Lung (tissue), 12 donors: ENCODE measurements around the gene TAOK2. TPM values are rescaled to one million over a fixed set of nuclear protein-coding genes. Genes with fewer than 3 reads are reported as not detected.
"Not testable (repeated sequence)": the region's sequence is repeated elsewhere in the genome, so short reads cannot be mapped to it uniquely, and the experiment has no call there.

Experiments
- ATAC-seq: fragments of 200-7000 bp; cut with Tn5 transposase; one replicate; pipeline ENCODE4 v1.9.1; 2020; ENCODE audit warnings: moderate number of reproducible peaks; ENCODE audit not compliant: insufficient read depth, low FRiP score
- DNase-seq, 3 donors: peaks; one replicate each; pipeline ENCODE4 v3.0.0-alpha.2; 2013 to 2017
- H3K27ac ChIP-seq, 2 donors: one replicate each; pipeline ENCODE4 v1.5.1; 2013; ENCODE audit warnings: mild to moderate bottlenecking in 2 of 2, moderate library complexity in 2 of 2, control low read depth in 1 of 2, inconsistent platforms in 1 of 2, low read depth in 1 of 2, low read length in 1 of 2
- H3K27me3 ChIP-seq, 3 donors: one replicate each; pipeline ENCODE4 v1.5.1; 2013; ENCODE audit warnings: low read length in 2 of 3; ENCODE audit not compliant: control insufficient read depth in 3 of 3, insufficient read depth in 3 of 3
- H3K36me3 ChIP-seq, 4 donors: one replicate each; pipeline ENCODE4 v1.5.1; 2013; ENCODE audit warnings: low read length in 4 of 4, mild to moderate bottlenecking in 1 of 4, moderate library complexity in 1 of 4; ENCODE audit not compliant: control insufficient read depth in 4 of 4, insufficient read depth in 4 of 4
- H3K4me1 ChIP-seq, 5 donors: one replicate each; pipeline ENCODE4 v1.5.1; 2013; ENCODE audit warnings: low read length in 5 of 5, mild to moderate bottlenecking in 2 of 5, moderate library complexity in 1 of 5; ENCODE audit not compliant: control insufficient read depth in 5 of 5, insufficient read depth in 5 of 5
- H3K4me3 ChIP-seq: one replicate; pipeline ENCODE4 v1.5.1; 2013; ENCODE audit warnings: mild to moderate bottlenecking, control low read depth, moderate library complexity
- H3K9ac ChIP-seq, 2 donors: one replicate each; pipeline ENCODE4 v1.5.1; 2013; ENCODE audit warnings: low read length in 2 of 2, control low read depth in 1 of 2; ENCODE audit not compliant: insufficient read depth in 1 of 2
- H3K9me3 ChIP-seq, 4 donors: one replicate each; pipeline ENCODE4 v1.5.1; 2013; ENCODE audit warnings: low read length in 3 of 4, mild to moderate bottlenecking in 1 of 4, moderate library complexity in 1 of 4; ENCODE audit not compliant: control insufficient read depth in 4 of 4, insufficient read depth in 3 of 4
- CTCF ChIP-seq: IDR thresholded peaks from 2 replicates; pipeline ENCODE4 v1.5.1; 2012; ENCODE audit warnings: mild to moderate bottlenecking; ENCODE audit errors: control extremely low read depth, extremely low read depth
- WGBS, 2 donors: extraction: QIAGEN DNeasy Blood & Tissue Kit; methylation state at CpG; one replicate each; pipeline ENCODE4 v1.1.7; 2013; 5-methylcytosine and 5-hydroxymethylcytosine counted together
- polyA plus RNA-seq, 2 donors: library from polyadenylated mRNA; stranded (reverse); fragments of 200-250 nt; gene quantifications; one replicate each; pipeline ENCODE4 v1.2.1, GENCODE V29; 2013
- total RNA-seq, 2 donors: library from RNA; depleted of rRNA in 1 of 2; stranded (reverse); fragments of >200 nt in 1 of 2; gene quantifications; one replicate each; pipeline ENCODE4 v1.2.1, GENCODE V29; 2014 to 2021
- donor health status: control.
- donor health status: control.
- donor health status: Bipolar disorder and iron deficiency.
- donor health status: healthy.
- donor health status: DM: yes; HTN: yes; CAD: no.

TAOK2 gene
- total and polyA plus RNA-seq, 4 donors: 33.8 to 71.8 (median 55.4) TPM

- Histone ChIP-seq H3K27ac (no peak overlapping the region), H3K9me3 (no peaks in the 10 kb centered on the region), H3K9ac (no peak overlapping the region), H3K27me3 (peaks cover 0 to 5% (median 0%) of the 10 kb centered on the region in 3 donors), H3K36me3 (no peaks in the 10 kb centered on the region), H3K4me3 (no peak overlapping the region), H3K4me1 (no peaks in the 10 kb centered on the region)
- DNase-seq (no peak), ATAC-seq (no peak)
- 34 to 55% methylated on average over 5 of the region's 5 CpGs for WGBS, 2 donors
- TF ChIP-seq CTCF: no peak
These were observed 66.6 kb downstream of the TAOK2 start for GRCh38 chr16:30040221-30040620.

GRCh38 chr16:30040690-30041089, 67.0 kb downstream of the TAOK2 start:
- H3K27ac ChIP-seq, H3K4me3 ChIP-seq, DNase-seq, ATAC-seq, H3K27me3 ChIP-seq, H3K36me3 ChIP-seq, H3K4me1 ChIP-seq, H3K9me3 ChIP-seq, H3K9ac ChIP-seq: not testable (repeated sequence)
- WGBS, 2 donors: 89 to 90% methylated on average over 5 of the region's 5 CpGs

- no peaks in the 10 kb centered on the region for H3K9me3 ChIP-seq
- H3K36me3 ChIP-seq: no peaks in the 10 kb centered on the region
- no peak for TF ChIP-seq CTCF
- H3K9ac ChIP-seq: no peak overlapping the region
- H3K4me3 ChIP-seq: no peak overlapping the region
- WGBS, 2 donors: 23 to 28% methylated on average over 5 of the region's 5 CpGs
- peaks cover 0 to 2% (median 0%) of the 10 kb centered on the region in 3 donors for H3K27me3 ChIP-seq
- no peak overlapping the region for H3K27ac ChIP-seq
- DNase-seq (peak in 2 of 3 donors; percentile 68 to 72), ATAC-seq (no peak)
- H3K4me1 ChIP-seq: no peaks in the 10 kb centered on the region
These were observed 68.2 kb downstream of the TAOK2 start for GRCh38 chr16:30041841-30042240.

Other genes with a start within 250 kb of the TAOK2 start
- 1 to 10 TPM; 3.1 to 9.1 TPM for gene C16orf54, start 227.9 kb upstream of the TAOK2 start, total RNA-seq
- gene C16orf54, start 227.9 kb upstream of the TAOK2 start, polyA plus RNA-seq: 1 to 10 TPM; 2.8 to 6.0 TPM
- gene ZG16, start 195.6 kb upstream of the TAOK2 start, total RNA-seq: under 1 TPM in 1 of 2 donors, not detected in 1; 0.06 TPM
- under 1 TPM; 0.01 to 0.04 TPM for gene ZG16, start 195.6 kb upstream of the TAOK2 start, polyA plus RNA-seq
- gene KIF22, start 183.1 kb upstream of the TAOK2 start, total RNA-seq: 10 to 100 TPM; 24.3 to 27.6 TPM
- 10 to 100 TPM; 22.1 to 84.9 TPM for gene KIF22, start 183.1 kb upstream of the TAOK2 start, polyA plus RNA-seq
- gene MAZ, start 167.3 kb upstream of the TAOK2 start, total RNA-seq: 100 to 1,000 TPM in 1 of 2 donors, 10 to 100 TPM in 1; 94.9 to 159 TPM
- gene MAZ, start 167.3 kb upstream of the TAOK2 start, polyA plus RNA-seq: 100 to 1,000 TPM; 112 to 170 TPM
- gene PRRT2, start 161.7 kb upstream of the TAOK2 start, total RNA-seq: 1 to 10 TPM; 1.2 to 6.5 TPM
- gene PRRT2, start 161.7 kb upstream of the TAOK2 start, polyA plus RNA-seq: 1 to 10 TPM in 1 of 2 donors, under 1 TPM in 1; 0.49 to 1.8 TPM
- gene PAGR1, start 157.7 kb upstream of the TAOK2 start, total RNA-seq: 10 to 100 TPM; 18.4 to 23.1 TPM
- 10 to 100 TPM; 29.8 to 43.2 TPM for gene PAGR1, start 157.7 kb upstream of the TAOK2 start, polyA plus RNA-seq
- 100 to 1,000 TPM; 150 to 322 TPM for gene MVP, start 153.4 kb upstream of the TAOK2 start, total RNA-seq
- gene MVP, start 153.4 kb upstream of the TAOK2 start, polyA plus RNA-seq: 100 to 1,000 TPM; 239 to 267 TPM
- gene CDIPT, start 110.6 kb upstream of the TAOK2 start, total RNA-seq: 10 to 100 TPM; 66.9 to 71.7 TPM
- gene CDIPT, start 110.6 kb upstream of the TAOK2 start, polyA plus RNA-seq: 100 to 1,000 TPM in 1 of 2 donors, 10 to 100 TPM in 1; 75.0 to 105 TPM
- 10 to 100 TPM in 1 of 2 donors, 1 to 10 TPM in 1; 6.4 to 19.2 TPM for gene SEZ6L2, start 74.3 kb upstream of the TAOK2 start, total RNA-seq
- 1 to 10 TPM; 4.6 to 5.8 TPM for gene SEZ6L2, start 74.3 kb upstream of the TAOK2 start, polyA plus RNA-seq
- gene ASPHD1, start 73.4 kb upstream of the TAOK2 start, total RNA-seq: 1 to 10 TPM in 1 of 2 donors, under 1 TPM in 1; 0.34 to 4.3 TPM
- gene ASPHD1, start 73.4 kb upstream of the TAOK2 start, polyA plus RNA-seq: 1 to 10 TPM; 3.2 to 4.1 TPM
- 10 to 100 TPM; 18.0 to 26.2 TPM for gene KCTD13, start 47.6 kb upstream of the TAOK2 start, total RNA-seq
- 10 to 100 TPM; 15.0 to 15.1 TPM for gene KCTD13, start 47.6 kb upstream of the TAOK2 start, polyA plus RNA-seq
- 100 to 1,000 TPM in 1 of 2 donors, 10 to 100 TPM in 1; 56.4 to 141 TPM for gene TMEM219, start 11.8 kb upstream of the TAOK2 start, total RNA-seq
- 100 to 1,000 TPM; 127 to 210 TPM for gene TMEM219, start 11.8 kb upstream of the TAOK2 start, polyA plus RNA-seq
- gene HIRIP3, start 21.7 kb downstream of the TAOK2 start, total RNA-seq: 10 to 100 TPM; 16.9 to 22.7 TPM
- 10 to 100 TPM; 13.1 to 18.4 TPM for gene HIRIP3, start 21.7 kb downstream of the TAOK2 start, polyA plus RNA-seq
- gene INO80E, start 22.4 kb downstream of the TAOK2 start, total RNA-seq: 10 to 100 TPM; 37.5 to 68.5 TPM
- gene INO80E, start 22.4 kb downstream of the TAOK2 start, polyA plus RNA-seq: 100 to 1,000 TPM in 1 of 2 donors, 10 to 100 TPM in 1; 51.8 to 105 TPM
- gene DOC2A, start 37.2 kb downstream of the TAOK2 start, total RNA-seq: 1 to 10 TPM; 2.4 to 8.7 TPM
- 1 to 10 TPM; 1.4 to 2.9 TPM for gene DOC2A, start 37.2 kb downstream of the TAOK2 start, polyA plus RNA-seq
- gene C16orf92, start 49.3 kb downstream of the TAOK2 start, total RNA-seq: not detected
- not detected for gene C16orf92, start 49.3 kb downstream of the TAOK2 start, polyA plus RNA-seq
- gene TLCD3B, start 57.4 kb downstream of the TAOK2 start, total RNA-seq: under 1 TPM in 1 of 2 donors, not detected in 1; 0.43 TPM
- gene TLCD3B, start 57.4 kb downstream of the TAOK2 start, polyA plus RNA-seq: under 1 TPM in 1 of 2 donors, not detected in 1; 0.03 TPM
- gene ALDOA, start 91.9 kb downstream of the TAOK2 start, total RNA-seq: 1,000 to 10,000 TPM in 1 of 2 donors, 100 to 1,000 TPM in 1; 265 to 1,167 TPM
- 1,000 to 10,000 TPM in 1 of 2 donors, 100 to 1,000 TPM in 1; 756 to 1,371 TPM for gene ALDOA, start 91.9 kb downstream of the TAOK2 start, polyA plus RNA-seq
- 10 to 100 TPM; 51.7 to 90.7 TPM for gene PPP4C, start 102.1 kb downstream of the TAOK2 start, total RNA-seq
- 100 to 1,000 TPM; 113 to 143 TPM for gene PPP4C, start 102.1 kb downstream of the TAOK2 start, polyA plus RNA-seq
- 1 to 10 TPM in 1 of 2 donors, under 1 TPM in 1; 0.60 to 1.7 TPM for gene TBX6, start 118.1 kb downstream of the TAOK2 start, total RNA-seq
- 1 to 10 TPM; 1.1 to 1.6 TPM for gene TBX6, start 118.1 kb downstream of the TAOK2 start, polyA plus RNA-seq
- gene YPEL3, start 122.3 kb downstream of the TAOK2 start, total RNA-seq: 10 to 100 TPM; 56.2 to 69.0 TPM
- 100 to 1,000 TPM; 118 to 208 TPM for gene YPEL3, start 122.3 kb downstream of the TAOK2 start, polyA plus RNA-seq
- 1 to 10 TPM; 5.1 to 5.8 TPM for gene GDPD3, start 139.7 kb downstream of the TAOK2 start, total RNA-seq
- 1 to 10 TPM; 4.1 to 6.0 TPM for gene GDPD3, start 139.7 kb downstream of the TAOK2 start, polyA plus RNA-seq
- 10 to 100 TPM; 50.3 to 96.7 TPM for gene MAPK3, start 149.4 kb downstream of the TAOK2 start, total RNA-seq
- 10 to 100 TPM; 65.7 to 83.8 TPM for gene MAPK3, start 149.4 kb downstream of the TAOK2 start, polyA plus RNA-seq
- gene CORO1A, start 209.7 kb downstream of the TAOK2 start, total RNA-seq: 100 to 1,000 TPM in 1 of 2 donors, 10 to 100 TPM in 1; 47.7 to 143 TPM
- 100 to 1,000 TPM in 1 of 2 donors, 10 to 100 TPM in 1; 41.8 to 419 TPM for gene CORO1A, start 209.7 kb downstream of the TAOK2 start, polyA plus RNA-seq
- 100 to 1,000 TPM in 1 of 2 donors, 1 to 10 TPM in 1; 9.8 to 111 TPM for gene BOLA2B, start 219.8 kb downstream of the TAOK2 start, total RNA-seq
- 100 to 1,000 TPM; 253 to 320 TPM for gene BOLA2B, start 219.8 kb downstream of the TAOK2 start, polyA plus RNA-seq
- gene SLX1A, start 220.0 kb downstream of the TAOK2 start, total RNA-seq: 10 to 100 TPM; 24.0 to 96.0 TPM
- 10 to 100 TPM; 63.4 to 86.8 TPM for gene SLX1A, start 220.0 kb downstream of the TAOK2 start, polyA plus RNA-seq
- gene SULT1A3, start 225.4 kb downstream of the TAOK2 start, total RNA-seq: 10 to 100 TPM; 16.3 to 22.4 TPM
- 10 to 100 TPM in 1 of 2 donors, 1 to 10 TPM in 1; 8.3 to 32.8 TPM for gene SULT1A3, start 225.4 kb downstream of the TAOK2 start, polyA plus RNA-seq